Adrenal gland (tissue), 12 donors: ENCODE measurements around the gene NRXN3. TPM values are rescaled to one million over a fixed set of nuclear protein-coding genes. Genes with fewer than 3 reads are reported as not detected.

ENCODE experiments used
- DNase-seq, 7 donors: peaks; one replicate each; pipeline ENCODE4 v3.0.0-alpha.2; 2019 to 2020
- H3K27ac ChIP-seq, 5 donors: fragments of 200-600 bp; sonication (generic) in 4 of 5; 1 replicate in 3 of 5; 2 replicates in 2 of 5; pipeline versions ENCODE4 v1.5.1 to v1.8.0; 2016 to 2020; ENCODE audit warnings: mild to moderate bottlenecking in 1 of 5
- H3K27me3 ChIP-seq: fragments of 200-600 bp; 2 replicates; pipeline ENCODE4 v1.8.0; 2021
- H3K36me3 ChIP-seq, 2 donors: fragments of 200-600 bp; replicated peaks in 1 of 2; 1 replicate in 1 of 2; 2 replicates in 1 of 2; pipeline versions ENCODE4 v1.5.1 to v1.8.0; 2018 to 2022
- H3K4me1 ChIP-seq, 2 donors: fragments of 200-600 bp; replicated peaks in 1 of 2; 1 replicate in 1 of 2; 2 replicates in 1 of 2; pipeline versions ENCODE4 v1.5.1 to v1.8.0; 2018 to 2021
- H3K4me3 ChIP-seq, 4 donors: fragments of 200-600 bp; sonication (generic) in 3 of 4; one replicate each; pipeline ENCODE4 v1.5.1; 2016 to 2018
- H3K9me3 ChIP-seq, 3 donors: fragments of 200-600 bp; sonication (generic) in 1 of 3; replicated peaks in 1 of 3; 1 replicate in 2 of 3; 2 replicates in 1 of 3; pipeline versions ENCODE4 v1.5.1 to v1.8.0; 2016 to 2021
- CTCF ChIP-seq, 6 experiments: fragments of 450-650 bp in 4 of 6; fragments of 200-600 bp in 2 of 6; sonication (generic) in 1 of 6; IDR thresholded peaks; 1 replicate in 5 of 6; 2 replicates in 1 of 6; pipeline versions ENCODE4 v1.5.1 to v1.8.0; 2016 to 2021; ENCODE audit warnings: antibody characterized with exemption in 6 of 6, mild to moderate bottlenecking in 2 of 6, moderate library complexity in 1 of 6
- POLR2A ChIP-seq, 2 donors: fragments of 450-650 bp; IDR thresholded peaks; one replicate each; pipeline ENCODE4 v1.6.1; 2017; ENCODE audit warnings: antibody characterized with exemption in 2 of 2, mild to moderate bottlenecking in 2 of 2, moderate library complexity in 1 of 2
- WGBS, 4 donors: extraction: QIAGEN DNeasy Blood & Tissue Kit in 2 of 4; methylation state at CpG; one replicate each; pipeline versions ENCODE4 v1.1.5 to v1.1.7; 2013 to 2017; 5-methylcytosine and 5-hydroxymethylcytosine counted together
- intact Hi-C, 2 donors: fragments of 100-400 bp; cut with DNase I; formaldehyde crosslinking; loops; one replicate each; pipeline versions ENCODE4 v1.14.1 to v1.15.0; 2022 to 2023
- polyA plus RNA-seq, 3 donors: library from polyadenylated mRNA; stranded (reverse); fragments of 200-250 nt in 2 of 3; fragments of 350-450 nt in 1 of 3; fragmentation: Illumina TruSeq in 1 of 3; extraction: RNeasy Lipid Tissue Mini Kit (QIAGEN cat#74804) in 1 of 3; gene quantifications; one replicate each; pipeline ENCODE4 v1.2.3, GENCODE V29; 2013 to 2014
- total RNA-seq, 9 donors: library from RNA; depleted of rRNA in 4 of 9; stranded (reverse); fragments of >200 nt in 4 of 9; fragments of 120-200 nt in 1 of 9; fragmentation: NEBNext Ultra II Directional in 1 of 9; extraction: Animal tissue kit (Norgen Biotek cat#: 25700) in 1 of 9; gene quantifications; one replicate each; pipeline versions ENCODE4 v1.1.0 to v1.2.4, GENCODE V29; 2013 to 2023
- donor health status: healthy with polysubstance abuse.
- donor health status: Bipolar disorder and iron deficiency.
- donor health status: DM: yes; HTN: yes; CAD: no.
- donor health status: DM: no; HTN: no; CAD: no.
- donor health status: DM: no; HTN: no; CAD: no.
- donor health status: DM: yes; HTN: yes; CAD: no.

The NRXN3 gene
- total and polyA plus RNA-seq, 12 donors: 0.09 to 8.5 (median 1.6) TPM

- Histone ChIP-seq H3K4me3 (no peak overlapping the region), H3K4me1 (no peaks in the 10 kb centered on the region), H3K9me3 (no peaks in the 10 kb centered on the region), H3K27ac (no peak overlapping the region), H3K36me3 (no peaks in the 10 kb centered on the region), H3K27me3 (no peaks in the 10 kb centered on the region)
- no peak for TF ChIP-seq CTCF (IDR thresholded peaks at IDR 0.05)
- TF ChIP-seq POLR2A (IDR thresholded peaks at IDR 0.05): no peak
- WGBS, 4 donors: 60 to 94% (median 67%) methylated on average over 1 of the region's 1 CpG
- no peak for DNase-seq
- intact Hi-C loops: no loop called here
These were observed 228.0 kb downstream of the NRXN3 start for GRCh38 chr14:78398216-78398615.

- intact Hi-C loops: no loop called here
- Histone ChIP-seq H3K4me1 (no peaks in the 10 kb centered on the region), H3K9me3 (no peaks in the 10 kb centered on the region), H3K36me3 (no peaks in the 10 kb centered on the region), H3K4me3 (no peak overlapping the region), H3K27ac (no peak overlapping the region), H3K27me3 (no peaks in the 10 kb centered on the region)
- TF ChIP-seq POLR2A (IDR thresholded peaks at IDR 0.05): no peak
- no peak for TF ChIP-seq CTCF (IDR thresholded peaks at IDR 0.05)
- 53 to 57% (median 54%) methylated on average over 3 of the region's 3 CpGs for WGBS, 4 donors
- peak in 1 of 7 donors; percentile 2 for DNase-seq
These were observed 229.2 kb downstream of the NRXN3 start for GRCh38 chr14:78399316-78399889.

GRCh38 chr14:78401866-78402265 lies 231.7 kb downstream of the NRXN3 start:
- Histone ChIP-seq H3K36me3 (no peaks in the 10 kb centered on the region), H3K4me1 (no peaks in the 10 kb centered on the region), H3K27ac (no peak overlapping the region), H3K27me3 (no peaks in the 10 kb centered on the region), H3K4me3 (no peak overlapping the region), H3K9me3 (no peaks in the 10 kb centered on the region)
- 72 to 82% (median 76%) methylated on average over 3 of the region's 3 CpGs for WGBS, 4 donors
- TF ChIP-seq POLR2A (IDR thresholded peaks at IDR 0.05) (no peak), CTCF (IDR thresholded peaks at IDR 0.05) (no peak)
- no peak for DNase-seq
- intact Hi-C loops: no loop called here

GRCh38 chr14:78403278-78403815 lies 233.2 kb downstream of the NRXN3 start:
- DNase-seq: peak in 1 of 7 donors; percentile 16
- Histone ChIP-seq H3K36me3 (no peaks in the 10 kb centered on the region), H3K27ac (no peak overlapping the region), H3K4me1 (no peaks in the 10 kb centered on the region), H3K4me3 (no peak overlapping the region), H3K27me3 (no peaks in the 10 kb centered on the region), H3K9me3 (no peaks in the 10 kb centered on the region)
- WGBS, 4 donors: 13 to 24% (median 19%) methylated on average over 7 to 8 of the region's 8 CpGs
- intact Hi-C loops: no loop called here
- TF ChIP-seq CTCF (IDR thresholded peaks at IDR 0.05) (no peak), POLR2A (IDR thresholded peaks at IDR 0.05) (no peak)
